Middle frontal gyrus (tissue), 1 donor: ENCODE results near the gene PRPSAP1.

Source experiments
- DNase-seq: peaks from one replicate; pipeline ENCODE4 v3.0.0-alpha.2; 2015; ENCODE audit warnings: low spot score; ENCODE audit errors: extremely low spot score

Gene PRPSAP1

GRCh38 chr17:76267051-76267576 lies 86.6 kb downstream of the PRPSAP1 start:
- no peak for DNase-seq

- no peak for DNase-seq
Measured at GRCh38 chr17:76266244-76266938, 87.3 kb downstream of the PRPSAP1 start.

GRCh38 chr17:76265624-76266243 lies 88.0 kb downstream of the PRPSAP1 start:
- no peak for DNase-seq

- peak; percentile 98 for DNase-seq
Measured at GRCh38 chr17:76264755-76265623, 88.7 kb downstream of the PRPSAP1 start, which contains the start of gene UBALD2. Gene UBALD2, plus strand, starts transcription at chr17:76265348. Its CDS starts 158 bp downstream, at chr17:76265506.

- no peak for DNase-seq
Measured at GRCh38 chr17:76264425-76264754, 89.3 kb downstream of the PRPSAP1 start.

- no peak for DNase-seq
Measured at GRCh38 chr17:76263896-76264295, 89.8 kb downstream of the PRPSAP1 start.

GRCh38 chr17:76262732-76263344 lies 90.9 kb downstream of the PRPSAP1 start:
- DNase-seq: no peak

- DNase-seq: no peak
Measured at GRCh38 chr17:76261421-76262215, 92.1 kb downstream of the PRPSAP1 start.

GRCh38 chr17:76260669-76261068 lies 93.0 kb downstream of the PRPSAP1 start:
- DNase-seq: no peak

- no peak for DNase-seq
Measured at GRCh38 chr17:76260220-76260619, 93.5 kb downstream of the PRPSAP1 start.
